NCI-H510A treated with DMSO at 0.1 percent for 48 hours (cell line): Measurements from ENCODE around the gene SLC25A34.

ENCODE experiments used
- DNase-seq: peaks from one replicate; lab custom pipeline; 2025; lab: John Stamatoyannopoulos, UW

The SLC25A34 gene

GRCh38 chr1:15753776-15754175, 17.7 kb downstream of the SLC25A34 start:
- no peak for DNase-seq

DNA sequence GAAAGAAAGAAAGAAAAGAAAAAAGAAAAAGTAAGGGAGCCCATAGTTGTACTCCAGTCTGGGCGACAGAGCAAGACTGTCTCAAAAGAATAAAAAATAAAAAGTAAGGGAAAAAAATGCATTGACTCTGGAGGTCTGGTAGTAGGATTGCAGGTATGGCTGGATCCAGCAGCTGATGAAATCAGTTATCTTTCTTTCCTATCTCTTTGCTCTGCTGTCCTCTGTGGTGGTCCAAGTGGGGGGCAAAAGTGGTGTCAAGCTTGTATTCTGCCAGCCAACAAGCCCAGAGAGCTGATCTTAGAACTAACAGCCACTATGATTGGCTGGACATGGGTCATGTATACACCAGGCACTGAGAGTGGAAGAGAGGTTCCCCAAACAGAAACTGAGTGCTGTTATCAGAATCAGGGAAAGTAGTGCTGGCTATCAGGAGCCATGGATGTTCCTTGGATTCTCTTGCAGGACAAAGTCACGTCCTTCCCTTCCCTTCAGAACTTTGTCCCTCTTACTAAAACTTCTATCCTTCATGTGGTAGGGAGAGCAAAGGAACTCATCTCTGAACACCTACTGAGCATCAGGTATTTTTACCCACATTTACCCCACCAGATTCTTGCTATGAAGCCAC, 19.1 kb downstream of the SLC25A34 start:
- DNase-seq, result no peak

- no peak for DNase-seq
Observed at GRCh38 chr1:15755646-15756040, 19.6 kb downstream of the SLC25A34 start.

DNA sequence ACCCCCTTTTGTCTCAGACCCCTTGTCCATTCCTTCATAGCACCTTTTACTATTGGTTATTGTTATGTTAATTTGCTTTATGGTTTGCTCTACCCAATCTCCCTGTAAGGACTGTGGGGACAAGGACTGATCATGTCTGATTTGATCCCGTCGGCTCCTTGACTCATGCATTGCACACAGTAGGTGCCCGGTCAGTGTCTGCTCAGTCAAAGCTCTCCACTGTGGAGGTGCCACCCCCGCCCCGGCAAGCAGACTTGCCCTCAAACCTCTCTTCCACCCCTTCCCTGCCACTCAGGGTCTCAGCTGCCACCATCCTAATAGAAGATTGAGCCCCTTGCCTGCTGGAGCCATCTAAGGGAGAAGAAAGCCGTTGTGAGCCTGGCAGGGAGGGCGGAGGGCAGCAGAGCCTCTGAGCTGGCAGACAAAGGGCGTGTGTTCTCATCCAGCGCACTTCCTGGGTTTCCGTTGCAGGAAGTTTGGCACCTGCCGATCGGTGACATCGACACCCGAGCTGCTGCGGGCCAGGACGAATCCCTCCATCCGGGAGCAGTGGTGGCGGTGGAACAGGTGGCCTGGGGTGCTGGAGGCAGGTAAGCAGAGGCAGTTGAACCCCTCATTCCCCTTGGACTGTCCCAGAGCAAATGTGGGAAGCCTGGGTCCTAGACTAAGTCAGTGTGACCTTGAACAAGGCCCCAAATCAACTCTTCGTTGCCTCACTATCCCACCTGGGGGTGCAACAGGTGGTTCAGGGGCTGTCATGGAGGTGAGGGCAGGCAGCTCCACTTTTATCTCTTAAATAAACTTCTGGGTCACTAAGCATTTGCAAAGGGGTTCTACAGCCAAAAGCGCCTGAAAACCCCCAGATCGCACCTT, 20.3 kb downstream of the SLC25A34 start:
- peak; percentile 96 for DNase-seq

DNA sequence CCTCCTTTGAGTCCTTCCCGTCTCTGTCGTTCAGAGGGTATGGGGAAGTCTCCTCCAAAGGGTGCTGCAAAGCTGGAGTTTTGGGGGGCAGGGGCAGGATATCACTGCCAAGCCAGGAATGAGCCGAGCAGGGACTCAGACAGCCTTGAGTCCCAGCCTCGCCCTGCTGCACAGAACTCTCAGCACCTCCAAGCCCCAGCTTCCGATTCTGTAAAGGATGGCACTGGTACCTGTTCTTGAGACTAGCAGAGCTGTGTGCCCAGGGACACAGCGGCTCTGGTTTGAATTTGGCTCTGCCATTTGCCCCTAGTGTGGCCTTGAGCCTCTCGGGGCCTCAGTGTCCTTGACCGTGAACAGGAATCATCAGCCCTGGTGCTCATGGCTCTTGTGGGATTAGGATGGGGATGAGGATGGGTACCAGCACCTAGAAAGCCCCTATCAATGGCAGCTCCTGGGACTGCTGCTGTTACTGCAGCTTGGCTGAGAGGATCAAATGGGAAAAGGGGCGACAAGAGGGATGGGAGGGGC, 21.0 kb downstream of the SLC25A34 start:
- DNase-seq, result peak; percentile 60

DNA sequence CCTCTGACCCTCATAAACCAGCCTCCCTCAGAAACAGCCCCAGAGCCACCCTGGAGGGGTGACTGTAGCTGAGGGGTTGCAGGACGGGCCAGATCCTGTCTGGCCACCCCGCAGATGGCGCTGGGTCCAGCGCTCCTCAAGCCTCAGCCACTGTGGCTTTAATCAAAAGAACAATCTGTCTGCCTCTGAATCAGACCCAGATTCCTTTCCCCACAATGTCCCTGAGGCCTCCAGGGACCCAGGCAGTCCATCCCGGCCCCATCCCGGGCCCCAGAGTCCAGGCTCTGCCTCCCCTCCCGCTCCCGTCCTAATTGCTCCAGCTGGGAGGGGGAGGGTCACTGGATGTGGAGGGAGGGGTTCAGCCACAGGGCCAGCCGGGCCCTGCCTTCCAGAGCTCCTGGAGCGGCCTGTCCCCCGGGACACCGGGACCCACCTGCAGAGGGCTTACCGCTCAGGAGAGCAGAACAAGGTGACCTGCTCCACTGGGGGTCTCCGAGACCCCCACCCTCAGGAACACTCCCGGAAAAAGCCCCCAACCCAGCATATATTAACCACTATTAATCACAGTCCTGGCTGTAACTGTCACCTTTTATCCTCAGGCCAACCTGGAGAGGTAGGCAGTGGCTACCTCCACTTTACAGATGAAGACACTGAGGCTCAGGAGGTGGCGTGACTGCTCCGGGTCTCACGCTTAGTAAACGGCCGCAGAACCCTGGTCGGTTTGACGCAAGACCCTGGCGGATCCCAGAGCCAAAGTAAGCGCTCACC, 21.7 kb downstream of the SLC25A34 start:
- DNase-seq, result no peak

DNA sequence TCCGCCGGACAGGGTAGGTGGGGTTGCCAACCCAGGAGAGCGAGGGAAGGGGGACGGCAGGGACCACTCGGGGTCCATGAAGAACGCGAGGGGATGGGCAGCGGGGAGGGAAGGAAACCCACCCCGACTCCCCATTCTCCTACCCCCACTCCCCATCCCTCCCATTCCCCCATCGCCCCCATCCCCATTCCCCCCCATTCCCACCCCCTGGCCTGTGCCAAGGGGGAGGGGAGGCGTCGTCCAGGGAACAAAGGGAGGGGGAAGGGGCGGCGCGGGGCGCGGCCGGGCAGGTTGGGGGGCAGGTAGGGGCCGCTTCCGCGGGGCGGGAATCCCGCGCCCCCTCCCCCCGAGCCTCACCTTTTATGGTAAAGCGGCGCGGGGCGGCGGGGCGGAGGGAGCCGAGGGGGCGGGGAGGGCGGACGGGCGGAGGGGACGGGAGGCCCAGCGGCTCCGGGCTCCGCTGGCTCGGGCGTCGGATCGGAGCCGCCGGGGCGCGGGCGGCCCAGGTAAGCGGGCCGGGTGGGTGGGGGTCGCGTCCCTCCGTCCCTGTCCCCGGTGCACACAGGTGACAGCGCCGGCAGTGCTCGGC, 22.4 kb downstream of the SLC25A34 start, which contains the start of gene FBLIM1:
Gene FBLIM1 (plus strand): TSS at position 453 of the 589 bp plus-strand sequence. CDS start 6,189 bp downstream, outside the sequence.
- peak; percentile 43 for DNase-seq

DNA sequence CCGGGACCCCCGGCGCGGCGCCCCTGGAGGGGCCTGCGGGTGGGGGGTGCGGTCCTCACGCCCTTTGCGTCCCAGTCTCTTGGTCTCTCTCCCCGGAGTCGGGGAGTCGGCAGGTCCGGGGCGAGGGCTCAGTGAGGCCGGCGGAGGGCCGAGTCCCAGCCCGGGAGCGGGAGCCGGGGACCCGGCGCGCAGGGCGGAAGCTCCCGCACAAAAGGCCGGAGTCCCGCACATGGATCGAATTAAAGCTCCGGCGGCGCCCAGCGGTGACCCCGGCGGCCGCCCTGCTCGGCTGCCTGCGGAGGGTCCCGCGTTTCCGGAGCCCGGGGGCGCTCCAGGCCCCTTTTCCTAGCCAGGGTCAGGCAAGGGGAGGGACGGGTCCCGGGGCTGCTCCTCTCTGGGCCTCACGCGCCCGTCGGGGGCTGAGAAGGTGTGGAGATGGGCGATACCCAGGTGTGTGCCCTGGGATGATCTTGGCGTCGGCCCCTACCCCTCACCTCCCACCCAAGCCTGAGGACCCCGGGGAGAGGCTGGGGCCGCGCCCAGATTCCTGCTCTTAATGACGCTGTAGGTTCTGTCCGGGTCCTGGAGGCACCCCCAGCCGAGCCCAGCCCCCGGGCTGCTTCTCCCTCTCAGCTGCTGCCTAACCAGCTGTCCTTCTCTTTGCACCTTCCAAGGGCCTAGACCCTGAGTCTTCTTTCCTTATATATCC, 23.0 kb downstream of the SLC25A34 start:
- no peak for DNase-seq

GRCh38 chr1:15760520-15761211, 24.6 kb downstream of the SLC25A34 start:
- DNase-seq, result no peak

DNA sequence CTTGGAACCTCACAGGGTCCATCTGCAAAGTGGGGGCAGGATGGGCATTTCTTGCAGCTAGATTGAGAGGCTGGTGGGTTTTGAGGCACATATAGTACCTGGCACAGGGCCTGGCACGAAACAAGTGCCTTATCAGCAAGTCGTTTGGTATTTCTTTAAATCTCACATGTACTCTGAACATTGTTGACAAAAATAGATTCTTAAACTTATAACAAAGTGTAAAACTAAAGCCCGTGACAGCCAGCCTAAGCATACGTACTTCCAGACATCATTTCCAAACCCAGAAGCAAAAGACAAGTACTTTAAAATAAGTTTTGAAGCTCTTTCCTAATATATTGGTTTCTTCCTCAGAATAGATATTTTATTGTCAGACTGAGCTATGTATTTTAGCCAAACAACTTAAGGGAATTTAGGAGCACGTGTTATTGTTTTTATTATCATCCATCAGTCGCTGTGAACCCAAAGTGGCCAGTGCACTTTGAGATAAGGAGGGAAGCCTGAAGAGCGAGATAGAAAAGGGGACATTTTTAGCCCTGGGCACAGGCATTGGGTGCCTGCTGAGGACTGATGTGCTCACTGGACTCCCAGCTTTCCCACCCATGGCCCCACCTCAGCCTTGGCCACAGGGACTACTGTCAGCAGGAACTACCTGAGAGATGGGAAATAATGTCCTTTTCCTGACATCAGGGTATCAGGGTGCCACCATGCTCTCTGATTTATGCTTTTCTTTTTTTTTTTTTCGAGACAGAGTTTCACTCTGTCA, 25.5 kb downstream of the SLC25A34 start:
- DNase-seq, result no peak

GRCh38 chr1:15762546-15762945, 26.5 kb downstream of the SLC25A34 start:
- DNase-seq, result no peak

GRCh38 chr1:15764269-15764764, 28.3 kb downstream of the SLC25A34 start:
- peak; percentile 60 for DNase-seq

- no peak for DNase-seq
Observed at GRCh38 chr1:15764890-15765289, 28.8 kb downstream of the SLC25A34 start.

DNA sequence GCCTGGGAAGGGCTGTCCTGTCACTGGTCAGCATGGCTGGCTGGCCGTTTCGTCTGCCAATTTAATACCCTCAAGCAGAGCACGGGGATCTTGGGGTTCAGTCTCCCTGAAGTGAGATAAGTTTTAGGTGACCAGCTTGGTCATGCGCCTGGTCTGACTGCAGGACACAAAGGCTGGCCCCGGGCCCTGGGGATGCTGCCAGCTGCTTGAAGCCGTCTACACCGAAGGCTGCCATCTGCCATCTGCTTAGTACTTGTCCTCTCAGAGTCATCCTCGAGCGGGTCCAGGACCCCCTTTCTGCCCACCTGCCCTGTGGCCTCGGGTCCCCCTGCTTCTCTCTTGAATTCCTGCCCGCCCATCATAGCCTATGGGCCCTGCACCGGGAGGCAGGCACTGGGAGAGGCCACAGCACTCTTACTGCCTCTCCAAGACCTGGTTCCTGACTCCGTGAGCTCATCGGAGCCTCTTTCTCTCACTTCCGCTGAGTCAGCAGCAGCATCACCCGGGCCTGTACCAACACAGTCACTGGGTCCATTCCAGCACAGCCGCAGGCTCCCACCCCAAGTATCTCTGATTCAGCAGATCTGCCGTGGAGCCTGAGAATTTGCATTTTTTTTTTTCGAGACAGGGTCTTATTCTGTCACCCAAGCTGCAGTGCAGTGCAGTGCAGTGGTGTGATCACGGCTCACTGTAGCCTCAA, 29.6 kb downstream of the SLC25A34 start:
- no peak for DNase-seq

DNA sequence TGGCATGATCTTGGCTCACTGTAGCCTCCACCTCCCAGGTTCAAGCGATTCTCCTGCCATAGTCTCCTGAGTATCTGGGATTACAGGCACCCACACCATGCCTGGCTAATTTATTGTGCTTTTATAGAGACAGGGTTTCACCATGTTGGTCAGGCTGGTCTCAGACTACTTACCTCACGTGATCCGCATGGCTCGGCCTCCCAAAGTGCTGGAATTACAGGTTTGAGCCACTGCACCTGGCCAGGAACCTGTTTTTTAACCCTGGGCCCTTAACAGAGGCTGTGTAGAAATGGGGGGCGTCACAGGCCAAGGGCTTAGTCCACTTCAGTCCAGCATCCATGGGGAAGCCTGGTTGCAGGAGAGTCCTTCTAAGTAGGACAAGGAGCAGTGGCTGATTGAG, 31.9 kb downstream of the SLC25A34 start:
- no peak for DNase-seq

DNA sequence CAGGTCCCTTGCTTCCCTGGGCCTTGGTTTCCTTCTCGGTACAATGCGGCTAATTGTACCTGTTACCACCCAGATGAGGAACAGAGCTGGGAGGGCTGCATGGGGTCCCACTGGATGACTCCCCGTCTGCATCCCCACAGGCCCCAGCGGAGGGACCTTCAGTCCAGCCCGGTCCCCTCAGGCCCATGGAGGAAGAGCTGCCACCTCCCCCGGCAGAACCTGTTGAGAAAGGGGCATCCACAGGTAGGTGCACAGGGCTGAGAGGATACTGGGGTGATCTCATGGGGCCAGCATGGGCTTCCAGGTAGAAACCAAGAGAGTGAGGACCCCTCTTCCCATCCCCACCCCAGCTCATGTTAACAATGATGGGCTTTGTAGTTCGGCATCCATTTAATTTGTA, 32.3 kb downstream of the SLC25A34 start:
- DNase-seq, result no peak

- no peak for DNase-seq
Observed at GRCh38 chr1:15770313-15770962, 34.4 kb downstream of the SLC25A34 start.

DNA sequence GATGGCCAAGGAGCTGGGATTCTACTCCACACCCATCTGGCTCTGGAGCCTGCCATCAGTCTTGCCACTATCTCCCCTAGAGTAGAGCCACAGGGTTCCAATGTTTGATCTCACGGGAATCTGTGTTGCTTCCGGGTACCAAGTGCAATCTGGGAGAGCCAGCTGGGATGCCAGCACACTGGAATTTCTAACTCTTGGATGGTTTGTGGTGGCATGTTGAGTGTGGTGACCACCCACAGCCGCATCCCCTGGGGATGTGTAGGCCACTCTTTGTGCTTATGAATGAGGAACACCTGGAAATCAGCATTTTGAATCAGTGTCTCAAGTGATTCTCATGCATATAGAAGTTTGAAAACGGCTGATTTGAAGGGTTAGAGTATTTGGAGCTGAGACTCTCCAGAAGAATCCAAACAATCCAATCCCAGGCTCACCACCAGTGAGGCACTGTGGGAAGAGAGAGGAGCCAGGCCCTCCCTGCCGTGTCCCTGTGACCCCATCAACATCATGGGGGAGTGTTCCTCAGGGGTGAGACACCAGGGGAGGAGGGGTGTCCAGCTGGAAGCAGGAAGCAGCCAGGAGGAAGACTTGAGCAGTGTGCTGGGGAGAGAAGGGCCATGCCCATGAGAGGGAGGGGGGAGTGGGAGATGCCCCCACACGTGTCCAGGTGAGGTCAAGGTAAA, 35.9 kb downstream of the SLC25A34 start:
- DNase-seq, result no peak
